ENCODE measurements around the gene FAM186B. TPM values are rescaled to one million over a fixed set of nuclear protein-coding genes. Genes with fewer than 3 reads are reported as not detected.

Gene FAM186B
- total RNA-seq, 6 experiments from 2014 or later, result 0.24 to 1.4 (median 0.71) TPM

DNA sequence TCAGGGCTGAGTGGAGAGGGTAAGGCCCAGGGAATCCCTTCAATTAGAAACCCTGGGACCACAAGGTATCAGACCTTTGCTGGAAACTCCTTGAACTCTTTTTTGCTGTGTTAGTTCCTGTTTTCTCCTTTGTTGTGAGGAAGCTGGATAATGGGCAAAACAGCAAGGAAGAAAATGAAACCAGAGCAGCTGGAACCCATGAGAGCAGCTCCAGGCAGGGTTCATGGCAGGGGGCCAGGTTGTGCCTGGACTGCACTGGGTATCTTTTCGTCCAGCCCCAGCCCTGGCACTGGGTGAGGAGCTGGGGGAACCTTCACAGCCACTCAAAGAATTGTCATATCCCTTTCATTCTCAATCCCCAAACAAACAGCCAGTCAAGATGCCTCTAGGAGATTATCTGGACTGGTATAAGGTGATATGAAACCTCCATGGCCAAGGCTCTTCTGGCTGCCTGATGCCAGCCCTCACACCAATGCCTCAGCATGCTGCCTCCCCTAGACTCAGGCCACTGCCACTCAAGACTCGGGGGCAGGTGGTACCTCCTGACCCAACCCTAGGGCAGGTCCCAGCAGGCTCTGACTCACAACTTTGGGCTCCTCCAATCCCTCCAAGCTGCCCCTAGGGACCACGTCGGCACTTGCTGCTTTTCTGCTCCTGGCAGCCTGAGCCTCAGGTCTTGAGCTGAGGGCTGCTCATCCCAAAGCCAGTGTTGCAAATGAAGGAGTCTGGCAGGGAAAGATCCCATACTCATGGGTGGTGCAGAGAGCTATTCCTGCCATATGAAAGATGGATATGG lies 16.5 kb downstream of the FAM186B start:
- Histone ChIP-seq H3K27me3 (no peaks in the 10 kb centered on the region), H3K4me1 (no peaks in the 10 kb centered on the region), H3K27ac (no peak overlapping the region), H3K9me3 (no peaks in the 10 kb centered on the region), H3K4me3 (no peak overlapping the region), H3K36me3 (no peaks in the 10 kb centered on the region)
- DNase-seq (no peak), ATAC-seq (peak in 1 of 4 donors; percentile 17)
- WGBS (ENCODE audit: insufficient coverage, low coverage, low lambda C conversion rate, missing lambda C conversion rate), result 60% methylated on average over 3 of the region's 4 CpGs
- intact Hi-C loops (cut with DNase I), result no loop called here
- TF ChIP-seq POLR2A (IDR thresholded peaks at IDR 0.05) (no peak), CTCF (IDR thresholded peaks at IDR 0.05) (no peak)

DNA sequence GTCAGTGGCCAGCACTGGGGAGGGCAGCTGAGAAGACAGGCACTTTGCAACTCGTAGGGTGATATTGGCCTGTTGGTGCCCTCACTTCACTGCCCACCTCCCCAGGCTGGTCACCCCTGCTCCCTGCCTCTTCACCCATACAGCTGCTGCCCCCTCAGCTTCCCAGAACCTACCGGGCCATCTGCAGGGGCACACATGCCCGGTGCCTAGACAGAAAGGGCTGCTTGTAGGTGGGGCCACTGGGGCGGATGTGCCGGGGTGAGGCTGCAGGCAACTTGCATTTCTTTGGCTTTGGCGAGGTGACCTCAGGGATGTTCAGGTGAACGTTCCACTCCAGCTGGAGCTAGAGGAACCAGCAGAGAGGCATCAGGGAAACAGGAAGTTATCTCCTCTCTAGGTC lies 17.2 kb downstream of the FAM186B start:
- H3K4me1 ChIP-seq, result no peaks in the 10 kb centered on the region
- H3K9me3 ChIP-seq, result no peaks in the 10 kb centered on the region
- DNase-seq (no peak), ATAC-seq (peak in 1 of 4 donors; percentile 17)
- no peaks in the 10 kb centered on the region for H3K36me3 ChIP-seq
- H3K4me3 ChIP-seq, result no peak overlapping the region
- no peaks in the 10 kb centered on the region for H3K27me3 ChIP-seq
- 86% methylated on average over 4 of the region's 7 CpGs for WGBS (ENCODE audit: insufficient coverage, low coverage, low lambda C conversion rate, missing lambda C conversion rate)
- no peak for TF ChIP-seq POLR2A (IDR thresholded peaks at IDR 0.05)
- no peak for TF ChIP-seq CTCF (IDR thresholded peaks at IDR 0.05)
- intact Hi-C loops (cut with DNase I), result no loop called here
- no peak overlapping the region for H3K27ac ChIP-seq

DNA sequence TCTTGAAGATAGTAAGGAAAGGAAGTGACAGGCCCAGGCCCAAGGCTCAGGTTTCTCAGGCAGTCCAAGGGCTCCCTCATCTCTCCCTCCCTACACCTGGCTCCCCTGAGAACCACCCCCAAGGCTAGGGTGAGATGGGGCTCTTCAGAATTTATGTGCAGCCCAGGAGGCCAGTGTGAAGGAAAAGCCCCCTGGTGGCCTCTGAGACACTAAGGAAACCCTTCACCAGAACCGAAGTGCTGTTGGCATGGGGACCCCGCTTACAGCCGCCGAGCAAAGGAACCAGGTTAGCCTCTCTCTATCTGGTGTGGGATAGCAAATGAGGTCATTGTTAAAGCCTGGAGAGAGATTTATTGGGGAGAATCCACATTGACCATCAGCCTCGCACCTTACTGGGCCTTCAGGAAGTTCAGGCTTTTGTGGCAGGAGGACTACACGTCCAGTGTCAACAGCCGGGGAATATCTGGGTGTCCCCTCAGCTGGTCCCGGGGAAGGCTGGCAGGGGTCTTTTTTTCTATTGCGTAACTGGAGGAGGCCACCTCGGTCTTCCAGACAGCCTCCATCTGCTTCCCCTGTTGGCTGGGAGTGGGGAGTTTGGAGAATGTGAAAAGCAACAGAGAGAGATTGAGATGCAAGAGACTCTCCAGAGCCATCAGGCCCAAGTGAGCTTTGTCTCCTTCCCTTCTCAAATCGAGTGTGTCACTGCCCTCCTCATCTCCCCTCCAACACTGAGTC lies 18.1 kb downstream of the FAM186B start:
- no peaks in the 10 kb centered on the region for H3K36me3 ChIP-seq
- no peak overlapping the region for H3K4me3 ChIP-seq

More for the DNA sequence above, 18.1 kb downstream of the FAM186B start:
- intact Hi-C loops (cut with DNase I), result no loop called here
- Histone ChIP-seq H3K27ac (no peak overlapping the region), H3K9me3 (no peaks in the 10 kb centered on the region), H3K27me3 (no peaks in the 10 kb centered on the region), H3K4me1 (no peaks in the 10 kb centered on the region)
- TF ChIP-seq CTCF (IDR thresholded peaks at IDR 0.05) (no peak), POLR2A (IDR thresholded peaks at IDR 0.05) (no peak)
- 95% methylated on average over 4 of the region's 11 CpGs for WGBS (ENCODE audit: insufficient coverage, low coverage, low lambda C conversion rate, missing lambda C conversion rate)
- ATAC-seq, result no peak
- no peak for DNase-seq

Data from right lobe of liver (tissue), 6 donors.